ENCODE results near the gene TMEM209. TPM values are rescaled to one million over a fixed set of nuclear protein-coding genes. Genes with fewer than 3 reads are reported as not detected.

The TMEM209 gene
- total RNA-seq, 1 donor from 2014 or later, result 38.9 TPM

DNA sequence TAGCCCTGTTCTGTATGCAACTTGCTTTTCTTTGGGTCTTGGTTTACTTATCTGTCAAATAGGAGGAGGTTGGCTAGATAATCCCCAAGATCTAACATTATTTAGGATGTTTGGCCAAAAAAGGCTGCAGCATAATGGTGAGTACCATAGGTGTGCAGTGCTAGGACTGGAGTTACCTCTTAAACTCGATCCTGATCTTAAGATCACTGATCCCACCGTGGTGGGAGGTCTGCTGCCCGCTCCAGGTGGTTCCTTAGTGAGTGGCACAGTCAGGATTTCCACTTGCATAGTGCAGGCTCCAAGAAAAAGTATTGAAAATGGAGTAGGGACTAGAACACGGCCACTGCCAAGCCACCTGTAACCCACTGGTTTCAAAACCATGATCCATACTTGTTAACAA lies 68.0 kb downstream of the TMEM209 start:
- H3K79me2 ChIP-seq (ENCODE audit: low read depth), result no peaks in the 10 kb centered on the region
- Mint-ChIP-seq H3K27me3 (ENCODE audit: insufficient read depth, low read depth) (peaks cover 3% of the 10 kb centered on the region), H3K4me1 (peaks cover 26% of the 10 kb centered on the region), H3K36me3 (peaks cover 33% of the 10 kb centered on the region), H3K9me3 (no peaks in the 10 kb centered on the region), H3K27ac (no peak overlapping the region), H3K4me3 (no peak overlapping the region)
- no peak overlapping the region for H3K27ac ChIP-seq
- H3K9ac ChIP-seq, result no peak overlapping the region
- DNase-seq (ENCODE audit: low spot score), result no peak
- no peak overlapping the region for H3K4me2 ChIP-seq
- peaks cover 45% of the 10 kb centered on the region for H3F3A ChIP-seq (ENCODE audit: low read depth)
- no peak overlapping the region for H2AFZ ChIP-seq (replicated peaks)
- peaks cover 55% of the 10 kb centered on the region for H3K4me1 ChIP-seq
- H3K9me3 ChIP-seq (ENCODE audit: low read depth), result no peaks in the 10 kb centered on the region
- no peaks in the 10 kb centered on the region for H3K36me3 ChIP-seq
- TF ChIP-seq EZH2phosphoT487 (IDR thresholded peaks at IDR 0.05) (no peak), EZH2 (IDR thresholded peaks at IDR 0.05) (no peak)
- TF ChIP-seq, protein P1, sequence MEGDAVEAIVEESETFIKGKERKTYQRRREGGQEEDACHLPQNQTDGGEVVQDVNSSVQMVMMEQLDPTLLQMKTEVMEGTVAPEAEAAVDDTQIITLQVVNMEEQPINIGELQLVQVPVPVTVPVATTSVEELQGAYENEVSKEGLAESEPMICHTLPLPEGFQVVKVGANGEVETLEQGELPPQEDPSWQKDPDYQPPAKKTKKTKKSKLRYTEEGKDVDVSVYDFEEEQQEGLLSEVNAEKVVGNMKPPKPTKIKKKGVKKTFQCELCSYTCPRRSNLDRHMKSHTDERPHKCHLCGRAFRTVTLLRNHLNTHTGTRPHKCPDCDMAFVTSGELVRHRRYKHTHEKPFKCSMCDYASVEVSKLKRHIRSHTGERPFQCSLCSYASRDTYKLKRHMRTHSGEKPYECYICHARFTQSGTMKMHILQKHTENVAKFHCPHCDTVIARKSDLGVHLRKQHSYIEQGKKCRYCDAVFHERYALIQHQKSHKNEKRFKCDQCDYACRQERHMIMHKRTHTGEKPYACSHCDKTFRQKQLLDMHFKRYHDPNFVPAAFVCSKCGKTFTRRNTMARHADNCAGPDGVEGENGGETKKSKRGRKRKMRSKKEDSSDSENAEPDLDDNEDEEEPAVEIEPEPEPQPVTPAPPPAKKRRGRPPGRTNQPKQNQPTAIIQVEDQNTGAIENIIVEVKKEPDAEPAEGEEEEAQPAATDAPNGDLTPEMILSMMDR (IDR thresholded peaks at IDR 0.05), result no peak
- H4K20me1 ChIP-seq (ENCODE audit: low read depth), result no peaks in the 10 kb centered on the region
- no peak overlapping the region for H3K4me3 ChIP-seq
- no peaks in the 10 kb centered on the region for H3K27me3 ChIP-seq

DNA sequence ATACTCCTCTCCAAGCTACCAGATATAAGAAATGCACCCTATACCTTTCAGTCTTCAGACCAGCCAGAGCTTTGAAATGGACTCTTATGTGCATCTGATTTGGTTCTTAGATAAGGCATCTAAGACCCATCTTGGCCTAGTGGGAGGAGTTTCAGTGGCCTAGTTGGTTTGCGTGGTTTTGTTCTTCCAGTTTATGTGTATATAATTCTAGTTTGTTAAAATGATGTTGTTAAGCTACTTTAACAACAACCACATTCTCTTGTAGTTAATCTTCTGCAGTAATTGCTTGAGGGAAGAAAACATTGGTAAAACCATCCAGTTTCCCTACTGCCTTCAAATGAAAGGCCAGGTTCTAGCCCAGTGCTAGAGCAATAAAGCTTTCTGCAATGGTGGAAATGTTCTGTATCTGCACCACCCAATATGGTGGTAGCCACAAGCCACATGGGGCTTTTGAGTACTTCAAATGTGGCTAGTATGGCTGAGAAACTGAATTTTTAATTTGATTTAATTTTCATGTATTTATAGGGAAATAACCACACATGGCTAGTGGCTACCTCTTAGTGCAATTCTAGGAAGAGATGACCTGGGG lies 68.5 kb downstream of the TMEM209 start:
- Mint-ChIP-seq H3K4me3 (no peak overlapping the region), H3K27me3 (ENCODE audit: insufficient read depth, low read depth) (peaks cover 3% of the 10 kb centered on the region), H3K9me3 (no peaks in the 10 kb centered on the region), H3K36me3 (peaks cover 34% of the 10 kb centered on the region), H3K4me1 (peaks cover 24% of the 10 kb centered on the region), H3K27ac (no peak overlapping the region)
- Histone ChIP-seq H3K79me2 (ENCODE audit: low read depth) (no peaks in the 10 kb centered on the region), H3K9ac (no peak overlapping the region), H3K4me1 (peaks cover 55% of the 10 kb centered on the region), H3K27ac (no peak overlapping the region), H3K9me3 (ENCODE audit: low read depth) (no peaks in the 10 kb centered on the region), H3K36me3 (no peaks in the 10 kb centered on the region), H4K20me1 (ENCODE audit: low read depth) (no peaks in the 10 kb centered on the region), H3K4me2 (no peak overlapping the region), H3K27me3 (no peaks in the 10 kb centered on the region), H2AFZ (replicated peaks) (no peak overlapping the region), H3F3A (ENCODE audit: low read depth) (peaks cover 42% of the 10 kb centered on the region), H3K4me3 (no peak overlapping the region)
- TF ChIP-seq EZH2 (IDR thresholded peaks at IDR 0.05) (no peak), EZH2phosphoT487 (IDR thresholded peaks at IDR 0.05) (no peak)
- TF ChIP-seq, protein P1 (IDR thresholded peaks at IDR 0.05), result no peak
- no peak for DNase-seq (ENCODE audit: low spot score)

DNA sequence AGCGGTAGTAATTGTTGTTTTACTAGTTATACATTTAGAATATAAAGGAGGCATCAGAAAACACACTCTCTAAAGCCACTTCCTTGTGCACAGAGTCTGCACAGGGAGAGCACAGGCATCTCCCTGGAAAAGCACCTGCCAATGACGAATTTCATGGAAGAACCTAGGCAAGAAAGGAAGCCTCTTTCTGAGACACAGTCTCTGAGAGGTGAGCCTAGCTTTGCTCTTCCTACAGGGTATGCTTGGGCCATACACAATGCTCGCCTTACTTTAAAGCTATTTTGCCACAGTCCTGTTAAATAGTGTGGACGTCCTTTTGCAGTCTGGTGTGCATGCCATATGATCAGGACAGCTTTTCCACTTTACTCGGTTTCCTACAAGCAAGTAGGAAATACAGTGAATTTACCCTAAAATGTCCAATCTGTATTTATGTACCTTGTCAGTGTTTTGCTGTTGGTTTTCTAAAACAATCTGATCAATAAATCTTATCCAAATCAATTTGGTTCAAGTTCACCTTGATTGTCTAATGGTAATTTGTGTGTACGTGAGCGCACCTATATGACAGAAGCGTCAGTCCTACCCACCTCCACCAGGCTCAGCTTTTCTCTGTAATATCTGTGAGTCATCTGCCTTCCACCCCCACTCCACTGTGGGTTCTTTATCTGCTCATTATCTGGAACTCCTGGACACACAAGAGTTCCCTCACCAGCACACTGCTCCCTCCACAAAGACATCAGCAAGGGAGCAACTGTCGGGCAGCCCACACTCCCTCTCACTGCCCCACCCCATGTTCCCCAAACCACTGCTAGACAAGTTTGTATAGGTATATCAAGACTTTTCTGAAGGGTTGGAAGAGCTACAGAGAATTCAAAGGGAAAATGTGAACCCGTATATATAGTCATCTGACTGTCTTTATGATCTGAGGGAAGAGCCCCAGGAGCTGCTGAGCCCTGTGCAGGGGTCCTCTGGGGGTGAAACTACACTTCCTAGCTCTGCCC lies 69.7 kb downstream of the TMEM209 start:
- peak overlapping the region; percentile 33 for H3K27ac Mint-ChIP-seq
- no peaks in the 10 kb centered on the region for H4K20me1 ChIP-seq (ENCODE audit: low read depth)
- DNase-seq (ENCODE audit: low spot score), result no peak
- no peaks in the 10 kb centered on the region for H3K9me3 ChIP-seq (ENCODE audit: low read depth)
- no peaks in the 10 kb centered on the region for H3K9me3 Mint-ChIP-seq
- no peak overlapping the region for H3K9ac ChIP-seq
- peaks cover 38% of the 10 kb centered on the region for H3K36me3 Mint-ChIP-seq
- peaks cover 46% of the 10 kb centered on the region for H3K4me1 ChIP-seq
- no peak overlapping the region for H3K4me3 Mint-ChIP-seq
- H3K27me3 Mint-ChIP-seq (ENCODE audit: insufficient read depth, low read depth), result peaks cover 3% of the 10 kb centered on the region
- TF ChIP-seq, protein P1 (IDR thresholded peaks at IDR 0.05), result no peak
- TF ChIP-seq EZH2phosphoT487 (IDR thresholded peaks at IDR 0.05), result no peak
- TF ChIP-seq EZH2 (IDR thresholded peaks at IDR 0.05), result no peak
- no peak overlapping the region for H2AFZ ChIP-seq (replicated peaks)
- peaks cover 40% of the 10 kb centered on the region for H3F3A ChIP-seq (ENCODE audit: low read depth)
- peak overlapping the region; percentile 80 for H3K27ac ChIP-seq
- no peak overlapping the region for H3K4me2 ChIP-seq
- H3K79me2 ChIP-seq (ENCODE audit: low read depth), result no peaks in the 10 kb centered on the region
- H3K4me1 Mint-ChIP-seq, result peaks cover 19% of the 10 kb centered on the region
- no peak overlapping the region for H3K4me3 ChIP-seq
- H3K36me3 ChIP-seq, result no peaks in the 10 kb centered on the region
- H3K27me3 ChIP-seq, result no peaks in the 10 kb centered on the region
